Amygdala (tissue), 56 donors: ENCODE results near the gene AFG1L.
"Not testable (repeated sequence)": the region's sequence is repeated elsewhere in the genome, so short reads cannot be mapped to it uniquely, and the experiment has no call there.

Experiments used
- DNase-seq, 56 donors: peaks; one replicate each; lab custom pipeline; 2025; lab: John Stamatoyannopoulos, UW

The AFG1L gene

GRCh38 chr6:108343894-108344293, 49.0 kb downstream of the AFG1L start:
- no peak for DNase-seq

- DNase-seq, result no peak
Measured at GRCh38 chr6:108348655-108349349, 53.9 kb downstream of the AFG1L start.

- DNase-seq, result no peak
Measured at GRCh38 chr6:108350528-108350927, 55.7 kb downstream of the AFG1L start.

GRCh38 chr6:108353853-108354252, 59.0 kb downstream of the AFG1L start:
- no peak for DNase-seq

GRCh38 chr6:108355120-108355519, 60.3 kb downstream of the AFG1L start:
- no peak for DNase-seq

- DNase-seq, result no peak
Measured at GRCh38 chr6:108355890-108356289, 61.0 kb downstream of the AFG1L start.

GRCh38 chr6:108359901-108360882, 65.3 kb downstream of the AFG1L start:
- no peak for DNase-seq

GRCh38 chr6:108360919-108361311, 66.1 kb downstream of the AFG1L start:
- no peak for DNase-seq

- no peak for DNase-seq
Measured at GRCh38 chr6:108361312-108361932, 66.6 kb downstream of the AFG1L start.

- no peak for DNase-seq
Measured at GRCh38 chr6:108362455-108362854, 67.6 kb downstream of the AFG1L start.

GRCh38 chr6:108363113-108363512, 68.3 kb downstream of the AFG1L start:
- DNase-seq, result no peak

- DNase-seq, result peak in 2 of 56 donors; percentile 2 to 10
Measured at GRCh38 chr6:108363889-108364313, 69.0 kb downstream of the AFG1L start.

GRCh38 chr6:108364470-108364869, 69.6 kb downstream of the AFG1L start:
- no peak for DNase-seq

- DNase-seq, result no peak
Measured at GRCh38 chr6:108365478-108365877, 70.6 kb downstream of the AFG1L start.

- no peak for DNase-seq
Measured at GRCh38 chr6:108366236-108366635, 71.4 kb downstream of the AFG1L start.

- DNase-seq, result no peak
Measured at GRCh38 chr6:108368431-108369030, 73.7 kb downstream of the AFG1L start.

GRCh38 chr6:108380876-108381275, 86.0 kb downstream of the AFG1L start:
- no peak for DNase-seq

- no peak for DNase-seq
Measured at GRCh38 chr6:108383981-108384380, 89.1 kb downstream of the AFG1L start.

- not testable (repeated sequence) for DNase-seq
Measured at GRCh38 chr6:108389190-108389589, 94.3 kb downstream of the AFG1L start.

GRCh38 chr6:108395297-108395696, 100.4 kb downstream of the AFG1L start:
- no peak for DNase-seq

- no peak for DNase-seq
Measured at GRCh38 chr6:108403236-108403635, 108.4 kb downstream of the AFG1L start.
